HG03103 (cell line): ENCODE measurements around the gene MAML2.
A peak's percentile ranks its signal among the peaks of the same experiment; 100 is the strongest.
"Not testable (repeated sequence)": the region's sequence is repeated elsewhere in the genome, so short reads cannot be mapped to it uniquely, and the experiment has no call there.

ENCODE experiments used
- ATAC-seq: cut with Tn5 transposase; IDR thresholded peaks from one replicate; pipeline ENCODE4 v1.9.1; 2021; ENCODE audit warnings: low read depth; ENCODE audit not compliant: unreplicated experiment

MAML2 gene

GRCh38 chr11:96273507-96273906, 69.5 kb downstream of the MAML2 start:
- no peak for ATAC-seq

GRCh38 chr11:96272529-96273222, 70.3 kb downstream of the MAML2 start:
- no peak for ATAC-seq

- no peak for ATAC-seq
Observed at GRCh38 chr11:96271777-96272176, 71.2 kb downstream of the MAML2 start.

- not testable (repeated sequence) for ATAC-seq
Observed at GRCh38 chr11:96271352-96271751, 71.6 kb downstream of the MAML2 start.

GRCh38 chr11:96268527-96268926, 74.5 kb downstream of the MAML2 start:
- ATAC-seq, result not testable (repeated sequence)

- ATAC-seq, result peak; percentile 89
Observed at GRCh38 chr11:96267496-96268032, 75.4 kb downstream of the MAML2 start.

- no peak for ATAC-seq
Observed at GRCh38 chr11:96267001-96267495, 75.9 kb downstream of the MAML2 start.

GRCh38 chr11:96265972-96266371, 77.0 kb downstream of the MAML2 start:
- no peak for ATAC-seq

GRCh38 chr11:96265220-96265737, 77.7 kb downstream of the MAML2 start:
- ATAC-seq, result no peak

GRCh38 chr11:96264364-96264763, 78.6 kb downstream of the MAML2 start:
- ATAC-seq, result no peak

- ATAC-seq, result no peak
Observed at GRCh38 chr11:96263238-96263763, 79.7 kb downstream of the MAML2 start.

- no peak for ATAC-seq
Observed at GRCh38 chr11:96260532-96260931, 82.5 kb downstream of the MAML2 start.

GRCh38 chr11:96260067-96260511, 82.9 kb downstream of the MAML2 start:
- ATAC-seq, result no peak

GRCh38 chr11:96259134-96259830, 83.7 kb downstream of the MAML2 start:
- no peak for ATAC-seq

GRCh38 chr11:96257972-96258934, 84.7 kb downstream of the MAML2 start:
- peak; percentile 75 for ATAC-seq

- ATAC-seq, result no peak
Observed at GRCh38 chr11:96257036-96257435, 86.0 kb downstream of the MAML2 start.

- ATAC-seq, result no peak
Observed at GRCh38 chr11:96256215-96257011, 86.6 kb downstream of the MAML2 start.

- ATAC-seq, result no peak
Observed at GRCh38 chr11:96254854-96255253, 88.1 kb downstream of the MAML2 start.

GRCh38 chr11:96254087-96254486, 88.9 kb downstream of the MAML2 start:
- peak; percentile 46 for ATAC-seq
